Measurements from ENCODE around the gene CCL27.

Gene CCL27

DNA sequence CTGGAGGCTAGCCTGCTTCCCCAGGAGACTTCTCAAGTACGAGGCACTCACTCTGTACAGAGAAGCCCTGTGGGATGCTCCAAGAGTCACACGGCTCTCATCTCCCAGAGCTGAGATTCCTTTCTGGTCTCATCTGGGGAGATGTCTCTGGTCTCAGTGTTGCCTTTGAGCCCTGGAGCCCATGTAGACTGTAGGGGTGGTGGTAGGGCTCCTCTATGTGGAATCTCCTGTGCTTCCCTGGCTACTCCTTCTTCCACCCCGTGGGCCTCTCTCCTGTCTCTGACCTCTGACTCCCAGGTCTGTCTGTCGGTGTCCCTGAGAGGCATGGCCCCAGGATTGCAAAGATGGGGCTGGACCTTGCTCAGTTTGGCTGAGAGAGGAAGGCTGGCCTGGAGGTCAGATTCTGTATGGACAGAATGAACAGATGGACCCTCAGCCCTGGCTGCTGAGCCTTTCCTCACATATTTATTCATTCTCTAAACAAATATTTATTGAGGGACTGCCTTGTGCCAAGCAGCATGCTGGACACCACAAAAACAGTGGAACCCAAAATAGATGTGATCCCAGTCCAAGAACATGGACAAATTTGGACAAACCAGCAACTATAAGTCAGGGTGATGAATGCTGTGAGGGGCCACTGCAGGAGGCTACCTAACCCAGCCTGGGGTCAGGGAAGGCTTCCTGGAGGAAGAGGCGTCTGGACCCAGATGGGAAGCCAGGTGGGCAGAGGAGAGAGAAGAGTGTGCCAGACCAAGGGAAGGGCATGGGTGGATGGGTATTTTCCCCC is 26.1 kb upstream of the CCL27 start:
- H3K9me3 ChIP-seq (ENCODE audit: insufficient read depth, low read length), result no peaks in the 10 kb centered on the region
- no peaks in the 10 kb centered on the region for H3K36me3 ChIP-seq (ENCODE audit: insufficient read depth, insufficient read length, low read length)
- no peak overlapping the region for H3K9ac ChIP-seq (ENCODE audit: insufficient read length, low read depth)
- H3K27me3 ChIP-seq (ENCODE audit: insufficient read depth, insufficient read length), result no peaks in the 10 kb centered on the region
- no peak overlapping the region for H3K4me3 ChIP-seq (ENCODE audit: insufficient read length, low read depth)
- TF ChIP-seq SUZ12 (IDR thresholded peaks at IDR 0.05; ENCODE audit: extremely low read depth, insufficient read depth, insufficient read length) (no peak), ZNF274 (IDR thresholded peaks at IDR 0.05; ENCODE audit: low read depth, low read length) (no peak), YY1 (IDR thresholded peaks at IDR 0.05; ENCODE audit: insufficient read depth, insufficient read length) (no peak)
- no peak for DNase-seq (ENCODE audit: low read depth, low spot score)
- H3K4me1 ChIP-seq (ENCODE audit: insufficient read depth, insufficient read length), result no peaks in the 10 kb centered on the region

- Histone ChIP-seq H3K4me1 (ENCODE audit: insufficient read depth, insufficient read length) (no peaks in the 10 kb centered on the region), H3K36me3 (ENCODE audit: insufficient read depth, insufficient read length, low read length) (peaks cover 3% of the 10 kb centered on the region), H3K27me3 (ENCODE audit: insufficient read depth, insufficient read length) (no peaks in the 10 kb centered on the region), H3K9ac (ENCODE audit: insufficient read length, low read depth) (no peak overlapping the region), H3K4me3 (ENCODE audit: insufficient read length, low read depth) (no peak overlapping the region), H3K9me3 (ENCODE audit: insufficient read depth, low read length) (no peaks in the 10 kb centered on the region)
- no peak for DNase-seq (ENCODE audit: low read depth, low spot score)
- TF ChIP-seq YY1 (IDR thresholded peaks at IDR 0.05; ENCODE audit: insufficient read depth, insufficient read length), result no peak
- TF ChIP-seq SUZ12 (IDR thresholded peaks at IDR 0.05; ENCODE audit: extremely low read depth, insufficient read depth, insufficient read length), result no peak
- TF ChIP-seq ZNF274 (IDR thresholded peaks at IDR 0.05; ENCODE audit: low read depth, low read length), result no peak
Observed at GRCh38 chr9:34687276-34688030, 25.0 kb upstream of the CCL27 start.

DNA sequence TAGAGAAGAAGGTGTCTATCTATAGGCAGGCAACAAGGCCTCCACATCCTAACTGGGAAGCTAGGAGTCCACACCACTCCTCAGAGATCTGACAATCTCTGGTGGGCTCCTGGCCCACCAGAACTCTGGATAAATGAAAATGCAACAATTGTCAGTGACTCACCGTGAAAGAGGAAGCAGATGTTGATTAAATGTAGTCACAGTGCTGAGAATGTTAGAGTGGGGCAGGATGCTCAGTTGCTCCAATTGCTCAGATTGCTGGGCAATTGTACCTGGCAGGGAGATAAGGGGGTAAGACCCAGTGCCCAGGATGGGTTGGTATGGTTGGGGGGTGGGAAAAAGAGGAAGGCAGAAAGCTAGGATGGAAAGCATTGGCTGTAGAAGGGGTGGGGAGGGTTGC is 24.3 kb upstream of the CCL27 start:
- Histone ChIP-seq H3K4me1 (ENCODE audit: insufficient read depth, insufficient read length) (no peaks in the 10 kb centered on the region), H3K36me3 (ENCODE audit: insufficient read depth, insufficient read length, low read length) (peaks cover 3% of the 10 kb centered on the region), H3K9ac (ENCODE audit: insufficient read length, low read depth) (no peak overlapping the region), H3K9me3 (ENCODE audit: insufficient read depth, low read length) (no peaks in the 10 kb centered on the region), H3K27me3 (ENCODE audit: insufficient read depth, insufficient read length) (no peaks in the 10 kb centered on the region), H3K4me3 (ENCODE audit: insufficient read length, low read depth) (no peak overlapping the region)
- DNase-seq (ENCODE audit: low read depth, low spot score), result no peak
- TF ChIP-seq ZNF274 (IDR thresholded peaks at IDR 0.05; ENCODE audit: low read depth, low read length) (no peak), YY1 (IDR thresholded peaks at IDR 0.05; ENCODE audit: insufficient read depth, insufficient read length) (no peak), SUZ12 (IDR thresholded peaks at IDR 0.05; ENCODE audit: extremely low read depth, insufficient read depth, insufficient read length) (no peak)

- no peak overlapping the region for H3K4me3 ChIP-seq (ENCODE audit: insufficient read length, low read depth)
- H3K36me3 ChIP-seq (ENCODE audit: insufficient read depth, insufficient read length, low read length), result peaks cover 3% of the 10 kb centered on the region
- H3K9ac ChIP-seq (ENCODE audit: insufficient read length, low read depth), result no peak overlapping the region
- DNase-seq (ENCODE audit: low read depth, low spot score), result no peak
- H3K4me1 ChIP-seq (ENCODE audit: insufficient read depth, insufficient read length), result no peaks in the 10 kb centered on the region
- H3K9me3 ChIP-seq (ENCODE audit: insufficient read depth, low read length), result no peaks in the 10 kb centered on the region
- TF ChIP-seq ZNF274 (IDR thresholded peaks at IDR 0.05; ENCODE audit: low read depth, low read length) (no peak), SUZ12 (IDR thresholded peaks at IDR 0.05; ENCODE audit: extremely low read depth, insufficient read depth, insufficient read length) (no peak), YY1 (IDR thresholded peaks at IDR 0.05; ENCODE audit: insufficient read depth, insufficient read length) (no peak)
- no peaks in the 10 kb centered on the region for H3K27me3 ChIP-seq (ENCODE audit: insufficient read depth, insufficient read length)
Observed at GRCh38 chr9:34686231-34686630, 23.8 kb upstream of the CCL27 start.

GRCh38 chr9:34685591-34685990 is 23.1 kb upstream of the CCL27 start:
- Histone ChIP-seq H3K36me3 (ENCODE audit: insufficient read depth, insufficient read length, low read length) (peaks cover 3% of the 10 kb centered on the region), H3K9me3 (ENCODE audit: insufficient read depth, low read length) (no peaks in the 10 kb centered on the region), H3K9ac (ENCODE audit: insufficient read length, low read depth) (no peak overlapping the region), H3K4me3 (ENCODE audit: insufficient read length, low read depth) (no peak overlapping the region), H3K27me3 (ENCODE audit: insufficient read depth, insufficient read length) (no peaks in the 10 kb centered on the region), H3K4me1 (ENCODE audit: insufficient read depth, insufficient read length) (no peaks in the 10 kb centered on the region)
- DNase-seq (ENCODE audit: low read depth, low spot score), result no peak
- TF ChIP-seq SUZ12 (IDR thresholded peaks at IDR 0.05; ENCODE audit: extremely low read depth, insufficient read depth, insufficient read length) (no peak), YY1 (IDR thresholded peaks at IDR 0.05; ENCODE audit: insufficient read depth, insufficient read length) (no peak), ZNF274 (IDR thresholded peaks at IDR 0.05; ENCODE audit: low read depth, low read length) (no peak)

GRCh38 chr9:34684816-34685215 is 22.4 kb upstream of the CCL27 start:
- TF ChIP-seq SUZ12 (IDR thresholded peaks at IDR 0.05; ENCODE audit: extremely low read depth, insufficient read depth, insufficient read length), result no peak
- no peak for TF ChIP-seq YY1 (IDR thresholded peaks at IDR 0.05; ENCODE audit: insufficient read depth, insufficient read length)
- no peak for TF ChIP-seq ZNF274 (IDR thresholded peaks at IDR 0.05; ENCODE audit: low read depth, low read length)
- H3K4me3 ChIP-seq (ENCODE audit: insufficient read length, low read depth), result no peak overlapping the region
- H3K36me3 ChIP-seq (ENCODE audit: insufficient read depth, insufficient read length, low read length), result peaks cover 3% of the 10 kb centered on the region
- no peak overlapping the region for H3K9ac ChIP-seq (ENCODE audit: insufficient read length, low read depth)
- no peaks in the 10 kb centered on the region for H3K4me1 ChIP-seq (ENCODE audit: insufficient read depth, insufficient read length)
- H3K27me3 ChIP-seq (ENCODE audit: insufficient read depth, insufficient read length), result no peaks in the 10 kb centered on the region
- no peak for DNase-seq (ENCODE audit: low read depth, low spot score)
- no peaks in the 10 kb centered on the region for H3K9me3 ChIP-seq (ENCODE audit: insufficient read depth, low read length)

DNA sequence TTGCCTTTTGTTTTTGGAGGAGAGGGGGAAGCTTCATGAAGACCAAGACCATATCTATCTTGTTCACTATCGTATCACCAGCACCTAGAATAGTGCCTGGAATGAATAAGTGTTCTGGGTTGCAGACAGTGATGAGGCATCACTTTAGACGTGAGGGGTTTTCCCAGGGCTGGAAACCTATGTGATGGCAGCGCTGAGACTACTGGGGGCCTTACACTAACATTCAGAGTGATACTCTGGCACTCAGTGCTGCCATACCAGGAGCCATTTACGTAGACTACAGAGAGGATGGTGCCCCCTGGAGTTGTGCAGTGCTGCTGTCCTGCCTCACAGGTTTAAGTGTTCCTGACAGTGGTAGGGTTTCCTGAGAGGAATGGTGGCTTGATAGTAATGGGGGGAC is 21.7 kb upstream of the CCL27 start:
- H3K4me1 ChIP-seq (ENCODE audit: insufficient read depth, insufficient read length), result no peaks in the 10 kb centered on the region
- no peaks in the 10 kb centered on the region for H3K9me3 ChIP-seq (ENCODE audit: insufficient read depth, low read length)
- no peaks in the 10 kb centered on the region for H3K27me3 ChIP-seq (ENCODE audit: insufficient read depth, insufficient read length)
- DNase-seq (ENCODE audit: low read depth, low spot score), result no peak
- H3K4me3 ChIP-seq (ENCODE audit: insufficient read length, low read depth), result no peak overlapping the region
- TF ChIP-seq SUZ12 (IDR thresholded peaks at IDR 0.05; ENCODE audit: extremely low read depth, insufficient read depth, insufficient read length) (no peak), YY1 (IDR thresholded peaks at IDR 0.05; ENCODE audit: insufficient read depth, insufficient read length) (no peak), ZNF274 (IDR thresholded peaks at IDR 0.05; ENCODE audit: low read depth, low read length) (no peak)
- H3K9ac ChIP-seq (ENCODE audit: insufficient read length, low read depth), result no peak overlapping the region
- peaks cover 3% of the 10 kb centered on the region for H3K36me3 ChIP-seq (ENCODE audit: insufficient read depth, insufficient read length, low read length)

All from NT2/D1 (cell line).